HEK293 (cell line): ENCODE measurements around the gene SLC48A1.

Experiments used
- CTCF ChIP-seq: fragments of 450-650 bp; formaldehyde crosslinking; IDR thresholded peaks from 2 replicates; pipeline ENCODE4 v1.5.1; 2016; ENCODE audit warnings: missing biosample characterization, missing genetic modification characterization
- EGR2 ChIP-seq: fragments of 450-650 bp; formaldehyde crosslinking; IDR thresholded peaks from 2 replicates; pipeline ENCODE4 v1.5.1; 2016; ENCODE audit warnings: low read depth, missing biosample characterization, missing genetic modification characterization
- KLF9 ChIP-seq: fragments of 450-650 bp; formaldehyde crosslinking; IDR thresholded peaks from 2 replicates; pipeline ENCODE4 v1.5.1; 2016; ENCODE audit warnings: missing biosample characterization, missing genetic modification characterization, low read depth
- ZNF114 ChIP-seq: fragments of 450-650 bp; formaldehyde crosslinking; IDR thresholded peaks from 2 replicates; pipeline ENCODE4 v1.5.0; 2017; ENCODE audit warnings: missing biosample characterization, missing genetic modification characterization
- ZNF175 ChIP-seq: fragments of 450-650 bp; formaldehyde crosslinking; IDR thresholded peaks from 2 replicates; pipeline ENCODE4 v1.5.1; 2016; ENCODE audit warnings: missing biosample characterization, missing genetic modification characterization
- ZNF518A ChIP-seq: fragments of 450-650 bp; formaldehyde crosslinking; conservative IDR thresholded peaks from 2 replicates; pipeline ENCODE4 v1.5.1; 2016; ENCODE audit warnings: low read depth, missing biosample characterization, missing genetic modification characterization

DNA sequence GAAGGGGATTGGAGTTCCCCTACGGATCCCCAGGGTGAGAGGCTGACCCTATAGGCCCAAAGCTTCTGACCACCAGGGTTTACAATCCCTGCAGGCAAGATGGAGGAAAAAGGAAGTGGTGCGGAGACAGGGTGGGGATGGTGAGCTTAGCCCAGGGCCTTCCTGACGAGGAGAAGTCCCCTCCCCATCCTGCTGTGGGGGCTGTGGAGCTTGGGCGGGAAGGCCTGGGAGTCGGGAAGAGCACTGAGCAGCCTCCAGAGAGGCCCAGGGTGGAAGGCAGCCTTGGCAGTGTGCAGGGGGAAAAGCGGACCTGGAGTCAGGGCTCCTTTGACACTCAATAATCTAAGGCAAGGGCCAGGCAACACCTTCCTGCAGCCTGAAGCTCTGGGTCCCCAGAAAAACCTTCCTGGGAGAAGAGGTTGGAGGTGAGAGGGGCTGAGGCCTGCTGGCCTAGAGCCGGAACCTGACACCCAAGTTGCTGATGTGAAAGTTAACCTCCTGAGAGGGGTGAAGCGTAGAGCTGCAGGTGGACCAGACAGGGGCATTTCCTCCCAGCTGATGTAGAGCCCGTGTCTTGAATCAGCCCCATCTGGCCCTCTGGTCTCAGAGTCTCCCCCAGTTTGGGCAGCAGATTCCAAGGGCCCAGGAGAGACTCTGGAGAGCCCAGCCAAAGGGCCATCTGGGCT, 40.6 kb downstream of the SLC48A1 start:
- no peak for TF ChIP-seq EGR2 (tag by site-specific recombination)
- no peak for TF ChIP-seq ZNF175 (tag by site-specific recombination)
- no peak for TF ChIP-seq ZNF114
- TF ChIP-seq CTCF (tag by site-specific recombination): no peak
- no peak for TF ChIP-seq KLF9
- no peak for TF ChIP-seq ZNF518A (tag by site-specific recombination)
